LHCN-M2 (cell line): ENCODE results near the gene MXI1. TPM values are rescaled to one million over a fixed set of nuclear protein-coding genes. Genes with fewer than 3 reads are reported as not detected.
A peak's percentile ranks its signal among the peaks of the same experiment; 100 is the strongest.
"Not testable (repeated sequence)": the region's sequence is repeated elsewhere in the genome, so short reads cannot be mapped to it uniquely, and the experiment has no call there.

ENCODE experiments used
- DNase-seq: peaks from one replicate; pipeline ENCODE4 v3.0.0-alpha.2; 2012; ENCODE audit warnings: low read depth
- total RNA-seq: library from RNA; depleted of rRNA; stranded (reverse); fragments of >200 nt; gene quantifications from 2 replicates; pipeline ENCODE4 v1.2.3, GENCODE V29; 2014; rRNA removed

The MXI1 gene
- total RNA-seq, 1 experiment from 2014 or later = 10.6 TPM

GRCh38 chr10:110313674-110314073, 106.3 kb downstream of the MXI1 start:
- DNase-seq = no peak

- no peak for DNase-seq
Measured at GRCh38 chr10:110317866-110318850, 110.8 kb downstream of the MXI1 start.

- no peak for DNase-seq
Measured at GRCh38 chr10:110321869-110322620, 114.6 kb downstream of the MXI1 start.

GRCh38 chr10:110323503-110323902, 116.1 kb downstream of the MXI1 start:
- DNase-seq = peak; percentile 96

GRCh38 chr10:110324201-110324804, 116.9 kb downstream of the MXI1 start:
- DNase-seq = no peak

GRCh38 chr10:110324805-110325280, 117.4 kb downstream of the MXI1 start:
- no peak for DNase-seq

- peak; percentile 94 for DNase-seq
Measured at GRCh38 chr10:110326351-110327032, 119.1 kb downstream of the MXI1 start.

GRCh38 chr10:110327262-110327914, 120.0 kb downstream of the MXI1 start:
- no peak for DNase-seq

- no peak for DNase-seq
Measured at GRCh38 chr10:110330675-110331074, 123.3 kb downstream of the MXI1 start.

GRCh38 chr10:110331226-110331795, 123.9 kb downstream of the MXI1 start:
- DNase-seq = not testable (repeated sequence)

- no peak for DNase-seq
Measured at GRCh38 chr10:110334061-110334656, 126.8 kb downstream of the MXI1 start.

- DNase-seq = no peak
Measured at GRCh38 chr10:110335314-110336064, 128.1 kb downstream of the MXI1 start.

GRCh38 chr10:110336111-110336721, 128.8 kb downstream of the MXI1 start:
- DNase-seq = peak; percentile 99

Other genes with a start within 250 kb of the MXI1 start
- gene ADD3, start 199.6 kb upstream of the MXI1 start, total RNA-seq = 66.1 and 148 TPM in 2 replicates
- gene SMNDC1, start 97.3 kb downstream of the MXI1 start, total RNA-seq = 5.7 and 8.0 TPM in 2 replicates